Spleen (tissue), 11 donors: ENCODE results near the gene CLEC16A. TPM values are rescaled to one million over a fixed set of nuclear protein-coding genes. Genes with fewer than 3 reads are reported as not detected.

ENCODE experiments used
- DNase-seq: peaks from one replicate; pipeline ENCODE4 v3.0.0-alpha.2; 2020
- H3K27ac ChIP-seq, 8 donors: fragments of 200-600 bp; sonication (generic) in 7 of 8; 1 replicate in 4 of 8; 2 replicates in 4 of 8; pipeline versions ENCODE4 v1.5.0 to v1.8.0; 2016 to 2021; ENCODE audit warnings: inconsistent platforms in 4 of 8, mild to moderate bottlenecking in 4 of 8, moderate library complexity in 1 of 8
- H3K27me3 ChIP-seq, 7 donors: fragments of 200-600 bp; sonication (generic) in 6 of 7; replicated peaks in 1 of 7; 1 replicate in 4 of 7; 2 replicates in 3 of 7; pipeline versions ENCODE4 v1.5.0 to v1.8.0; 2016 to 2021; ENCODE audit warnings: inconsistent platforms in 3 of 7, mild to moderate bottlenecking in 1 of 7
- H3K36me3 ChIP-seq, 6 donors: fragments of 200-600 bp; sonication (generic) in 5 of 6; 1 replicate in 4 of 6; 2 replicates in 2 of 6; pipeline versions ENCODE4 v1.5.0 to v1.8.0; 2016 to 2021; ENCODE audit warnings: inconsistent platforms in 2 of 6
- H3K4me1 ChIP-seq, 6 donors: fragments of 200-600 bp; sonication (generic) in 5 of 6; 1 replicate in 3 of 6; 2 replicates in 3 of 6; pipeline versions ENCODE4 v1.5.0 to v1.8.0; 2016 to 2021; ENCODE audit warnings: inconsistent platforms in 3 of 6
- H3K4me3 ChIP-seq, 8 donors: fragments of 200-600 bp; sonication (generic) in 7 of 8; 1 replicate in 4 of 8; 2 replicates in 4 of 8; pipeline versions ENCODE4 v1.5.0 to v1.8.0; 2016 to 2021; ENCODE audit warnings: inconsistent platforms in 4 of 8, mild to moderate bottlenecking in 4 of 8, moderate library complexity in 2 of 8
- H3K9me3 ChIP-seq, 8 donors: fragments of 200-600 bp; sonication (generic) in 7 of 8; 1 replicate in 4 of 8; 2 replicates in 4 of 8; pipeline versions ENCODE4 v1.5.0 to v1.8.0; 2016 to 2021; ENCODE audit warnings: inconsistent platforms in 4 of 8
- POLR2A ChIP-seq, 3 donors: fragments of 450-650 bp; IDR thresholded peaks; one replicate each; pipeline ENCODE4 v1.5.1; 2017; ENCODE audit warnings: antibody characterized with exemption in 3 of 3, mild to moderate bottlenecking in 1 of 3
- POLR2AphosphoS5 ChIP-seq, 3 donors: sonication (generic); formaldehyde crosslinking; IDR thresholded peaks; one replicate each; pipeline ENCODE4 v1.5.1; 2017; ENCODE audit warnings: antibody characterized with exemption in 3 of 3
- WGBS, 5 donors: extraction: QIAGEN DNeasy Blood & Tissue Kit in 3 of 5; methylation state at CpG; one replicate each; pipeline versions ENCODE4 v1.1.5 to v1.1.7; 2013 to 2018; 5-methylcytosine and 5-hydroxymethylcytosine counted together
- intact Hi-C: fragments of 100-400 bp; cut with DNase I; formaldehyde crosslinking; loops from one replicate; pipeline ENCODE4 v1.15.0; 2023; ENCODE audit warnings: low total_unique reads
- polyA plus RNA-seq, 3 donors: library from polyadenylated mRNA; stranded (reverse); fragments of 200-250 nt; gene quantifications; one replicate each; pipeline ENCODE4 v1.2.1, GENCODE V29; 2013
- total RNA-seq, 7 donors: library from RNA; depleted of rRNA in 3 of 7; stranded (reverse); fragments of >200 nt in 3 of 7; fragmentation: NEBNext Ultra II Directional in 4 of 7; extraction: Animal tissue kit (Norgen Biotek cat#: 25700) in 4 of 7; gene quantifications; one replicate each; pipeline versions ENCODE4 v1.1.0 to v1.2.1, GENCODE V29; 2016 to 2021
- TF ChIP-seq, protein P1 (sequence below), 11 experiments: fragments of 200-600 bp in 7 of 11; fragments of 450-650 bp in 4 of 11; sonication (generic) in 4 of 11; IDR thresholded peaks in 8 of 11; conservative IDR thresholded peaks in 3 of 11; 1 replicate in 7 of 11; 2 replicates in 4 of 11; pipeline versions ENCODE4 v1.4.0 to v1.8.0; 2016 to 2021; ENCODE audit warnings: antibody characterized with exemption in 11 of 11, inconsistent platforms in 4 of 11, mild to moderate bottlenecking in 1 of 11
- donor health status: healthy with polysubstance abuse.
- donor health status: DM: no; HTN: no; CAD: no; lungs with moderate emphysema.
- donor health status: DM: no; HTN: no; CAD: no.
- donor health status: Bipolar disorder and iron deficiency.
- donor health status: healthy.
- donor health status: DM: no; HTN: no; CAD: no.
- donor health status: DM: yes; HTN: yes; CAD: no.

CLEC16A gene
- total and polyA plus RNA-seq, 10 donors = 7.3 to 54.6 (median 35.1) TPM

DNA sequence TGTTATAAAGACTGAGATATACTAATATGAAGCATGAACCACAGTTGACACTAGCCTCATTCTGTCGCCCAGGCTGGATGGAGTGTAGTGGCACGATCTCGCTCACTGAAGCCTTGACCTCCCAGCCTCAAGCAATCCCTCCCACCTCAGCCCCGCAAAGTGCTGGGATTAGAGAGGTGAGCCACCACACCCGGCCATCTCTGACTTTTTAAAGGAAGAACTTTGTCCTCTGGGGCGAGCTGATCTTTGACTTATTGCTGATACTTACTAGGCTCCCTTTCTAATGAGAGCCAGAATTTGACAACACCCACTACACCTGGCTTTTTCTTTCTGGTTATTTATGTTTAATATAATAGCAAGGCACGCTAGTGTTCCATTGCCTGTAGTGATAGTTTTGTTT lies 57.2 kb downstream of the CLEC16A start:
- intact Hi-C loops = no loop called here
- TF ChIP-seq, protein P1, sequence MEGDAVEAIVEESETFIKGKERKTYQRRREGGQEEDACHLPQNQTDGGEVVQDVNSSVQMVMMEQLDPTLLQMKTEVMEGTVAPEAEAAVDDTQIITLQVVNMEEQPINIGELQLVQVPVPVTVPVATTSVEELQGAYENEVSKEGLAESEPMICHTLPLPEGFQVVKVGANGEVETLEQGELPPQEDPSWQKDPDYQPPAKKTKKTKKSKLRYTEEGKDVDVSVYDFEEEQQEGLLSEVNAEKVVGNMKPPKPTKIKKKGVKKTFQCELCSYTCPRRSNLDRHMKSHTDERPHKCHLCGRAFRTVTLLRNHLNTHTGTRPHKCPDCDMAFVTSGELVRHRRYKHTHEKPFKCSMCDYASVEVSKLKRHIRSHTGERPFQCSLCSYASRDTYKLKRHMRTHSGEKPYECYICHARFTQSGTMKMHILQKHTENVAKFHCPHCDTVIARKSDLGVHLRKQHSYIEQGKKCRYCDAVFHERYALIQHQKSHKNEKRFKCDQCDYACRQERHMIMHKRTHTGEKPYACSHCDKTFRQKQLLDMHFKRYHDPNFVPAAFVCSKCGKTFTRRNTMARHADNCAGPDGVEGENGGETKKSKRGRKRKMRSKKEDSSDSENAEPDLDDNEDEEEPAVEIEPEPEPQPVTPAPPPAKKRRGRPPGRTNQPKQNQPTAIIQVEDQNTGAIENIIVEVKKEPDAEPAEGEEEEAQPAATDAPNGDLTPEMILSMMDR (IDR thresholded peaks at IDR 0.05 in 8 of 11, conservative IDR thresholded peaks at IDR 0.05 in 3 of 11) = no peak
- no peak for TF ChIP-seq POLR2A (IDR thresholded peaks at IDR 0.05)
- no peak for TF ChIP-seq POLR2AphosphoS5 (IDR thresholded peaks at IDR 0.05)
- Histone ChIP-seq H3K27ac (no peak overlapping the region), H3K27me3 (no peaks in the 10 kb centered on the region), H3K9me3 (no peaks in the 10 kb centered on the region), H3K36me3 (peaks cover 0 to 100% (median 38%) of the 10 kb centered on the region in 6 donors), H3K4me1 (no peaks in the 10 kb centered on the region), H3K4me3 (no peak overlapping the region)
- DNase-seq = no peak
- whole genome bisulfite sequencing, 5 donors = 92 to 98% (median 95%) methylated on average over 7 of the region's 7 CpGs

DNA sequence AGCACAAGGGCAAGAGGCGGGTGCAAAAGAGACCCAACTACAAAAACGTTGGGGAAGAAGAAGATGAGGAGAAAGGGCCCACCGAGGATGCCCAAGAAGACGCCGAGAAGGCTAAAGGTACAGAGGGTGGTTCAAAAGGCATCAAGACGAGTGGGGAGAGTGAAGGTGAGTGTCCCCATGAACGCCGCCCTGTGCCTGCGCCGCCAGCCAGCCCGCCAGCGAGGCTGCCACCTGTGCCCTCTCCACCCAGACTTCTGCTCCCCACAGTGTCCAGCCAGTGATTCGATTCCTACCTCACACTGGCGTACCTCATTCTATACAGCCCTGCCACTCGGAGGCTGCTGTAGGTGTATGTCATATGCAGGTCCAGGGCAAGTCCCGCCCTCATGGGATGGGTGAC lies 58.8 kb downstream of the CLEC16A start:
- TF ChIP-seq POLR2AphosphoS5 (IDR thresholded peaks at IDR 0.05) (peak in 1 of 3 donors; percentile 34), POLR2A (IDR thresholded peaks at IDR 0.05) (no peak)
- intact Hi-C loops = no loop called here
- WGBS, 5 donors = 95 to 98% (median 97%) methylated on average over 16 of the region's 16 CpGs
- no peaks in the 10 kb centered on the region for H3K4me1 ChIP-seq
- H3K36me3 ChIP-seq = peaks cover 0 to 100% (median 35%) of the 10 kb centered on the region in 6 donors
- H3K27ac ChIP-seq = no peak overlapping the region
- no peaks in the 10 kb centered on the region for H3K27me3 ChIP-seq
- H3K9me3 ChIP-seq = no peaks in the 10 kb centered on the region
- no peak overlapping the region for H3K4me3 ChIP-seq
- DNase-seq = no peak

DNA sequence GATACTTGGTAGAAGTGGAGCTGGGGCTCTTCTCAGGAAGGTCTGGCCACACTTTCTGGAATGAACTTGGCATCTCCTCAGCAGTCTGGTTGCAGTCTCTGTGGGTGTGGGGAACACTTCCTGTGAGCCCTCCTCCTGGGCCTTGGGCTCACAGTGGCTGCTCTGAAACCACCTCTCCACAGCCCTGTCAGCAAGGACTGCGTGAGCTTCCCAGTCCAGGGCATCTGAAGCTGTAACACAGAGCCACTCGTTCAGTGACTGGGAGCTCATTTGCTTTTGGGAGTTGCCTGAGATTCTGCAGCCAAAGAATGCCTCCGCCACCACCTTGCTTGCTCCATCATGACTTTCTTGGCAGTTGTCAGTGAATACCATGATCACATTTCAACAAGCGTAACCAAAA lies 60.0 kb downstream of the CLEC16A start:
- no peak for TF ChIP-seq POLR2A (IDR thresholded peaks at IDR 0.05)
- TF ChIP-seq, protein P1 (IDR thresholded peaks at IDR 0.05 in 8 of 11, conservative IDR thresholded peaks at IDR 0.05 in 3 of 11) = no peak
- no peak for TF ChIP-seq POLR2AphosphoS5 (IDR thresholded peaks at IDR 0.05)
- 92 to 98% (median 93%) methylated on average over 3 to 4 of the region's 4 CpGs for WGBS, 5 donors
- Histone ChIP-seq H3K27ac (no peak overlapping the region), H3K36me3 (peaks cover 0 to 100% (median 30%) of the 10 kb centered on the region in 6 donors), H3K9me3 (no peaks in the 10 kb centered on the region), H3K4me1 (no peaks in the 10 kb centered on the region), H3K4me3 (no peak overlapping the region), H3K27me3 (no peaks in the 10 kb centered on the region)
- intact Hi-C loops = no loop called here
- no peak for DNase-seq

DNA sequence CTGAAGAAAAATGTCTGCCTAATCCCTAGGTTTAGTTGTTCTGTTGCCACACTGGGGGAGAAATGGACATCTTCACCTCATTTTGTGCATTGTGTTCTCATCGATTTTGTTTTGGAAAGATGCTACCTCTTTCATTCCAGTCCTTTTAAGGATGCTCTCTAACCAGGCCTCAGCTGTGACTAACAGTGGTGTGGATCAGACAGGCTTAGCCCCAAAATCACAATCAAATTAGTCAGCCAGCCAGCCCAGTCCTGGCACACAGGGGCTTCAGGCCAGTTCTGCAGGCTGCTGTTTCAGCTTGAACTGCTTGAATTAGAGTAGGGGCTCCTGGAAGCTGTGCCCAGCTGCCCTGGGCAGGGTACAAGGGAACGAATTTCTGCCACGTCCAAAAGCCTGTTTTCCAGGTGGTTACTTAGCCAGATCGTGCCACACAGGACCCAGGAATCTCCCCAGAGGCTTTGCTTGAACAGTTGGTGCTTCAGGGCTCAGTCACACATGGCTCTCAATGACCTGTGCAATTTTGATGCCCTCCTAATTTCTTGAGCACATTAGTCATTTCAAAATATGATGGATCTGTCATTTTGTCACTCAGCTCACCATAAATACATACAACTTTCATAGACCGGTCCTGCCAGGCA lies 60.7 kb downstream of the CLEC16A start:
- TF ChIP-seq POLR2AphosphoS5 (IDR thresholded peaks at IDR 0.05) (no peak), POLR2A (IDR thresholded peaks at IDR 0.05) (no peak)
- TF ChIP-seq, protein P1 (IDR thresholded peaks at IDR 0.05 in 8 of 11, conservative IDR thresholded peaks at IDR 0.05 in 3 of 11) = no peak
- Histone ChIP-seq H3K27me3 (no peaks in the 10 kb centered on the region), H3K27ac (no peak overlapping the region), H3K9me3 (no peaks in the 10 kb centered on the region), H3K4me3 (no peak overlapping the region), H3K36me3 (peaks cover 0 to 100% (median 28%) of the 10 kb centered on the region in 6 donors), H3K4me1 (no peaks in the 10 kb centered on the region)
- WGBS, 5 donors = 82 to 93% (median 83%) methylated on average over 5 of the region's 5 CpGs
- intact Hi-C loops = no loop called here
- no peak for DNase-seq
